Measurements from ENCODE around the gene CD28. TPM values are rescaled to one million over a fixed set of nuclear protein-coding genes. Genes with fewer than 3 reads are reported as not detected.

CD28 gene
- total RNA-seq, 4 donors from 2014 or later, result 0.08 to 1.0 (median 0.15) TPM; not detected in 1

GRCh38 chr2:203690117-203690431, 16.4 kb upstream of the CD28 start:
- H3K27me3 ChIP-seq, result no peaks in the 10 kb centered on the region
- no peak for DNase-seq (ENCODE audit: low spot score in 2 of 2)
- no peak overlapping the region for H3K4me3 ChIP-seq
- no peak overlapping the region for H3K27ac ChIP-seq
- no peaks in the 10 kb centered on the region for H3K9me3 ChIP-seq
- H3K36me3 ChIP-seq, result no peaks in the 10 kb centered on the region
- H3K4me1 ChIP-seq, result peaks cover 41% of the 10 kb centered on the region
- 96% methylated on average over 4 of the region's 4 CpGs for WGBS
- TF ChIP-seq POLR2AphosphoS5 (IDR thresholded peaks at IDR 0.05) (no peak), CTCF (IDR thresholded peaks at IDR 0.05) (no peak), POLR2A (IDR thresholded peaks at IDR 0.05) (no peak), EP300 (IDR thresholded peaks at IDR 0.05) (no peak)

GRCh38 chr2:203690441-203691047, 15.9 kb upstream of the CD28 start:
- no peaks in the 10 kb centered on the region for H3K9me3 ChIP-seq
- H3K27ac ChIP-seq, result no peak overlapping the region
- no peak for DNase-seq (ENCODE audit: low spot score in 2 of 2)
- H3K36me3 ChIP-seq, result no peaks in the 10 kb centered on the region
- WGBS, result 52% methylated on average over 5 of the region's 5 CpGs
- H3K4me3 ChIP-seq, result no peak overlapping the region
- H3K27me3 ChIP-seq, result no peaks in the 10 kb centered on the region
- H3K4me1 ChIP-seq, result peaks cover 37% of the 10 kb centered on the region
- TF ChIP-seq POLR2A (IDR thresholded peaks at IDR 0.05) (no peak), CTCF (IDR thresholded peaks at IDR 0.05) (no peak), EP300 (IDR thresholded peaks at IDR 0.05) (no peak), POLR2AphosphoS5 (IDR thresholded peaks at IDR 0.05) (no peak)

- no peaks in the 10 kb centered on the region for H3K36me3 ChIP-seq
- no peaks in the 10 kb centered on the region for H3K27me3 ChIP-seq
- no peak overlapping the region for H3K4me3 ChIP-seq
- no peak for DNase-seq (ENCODE audit: low spot score in 2 of 2)
- H3K9me3 ChIP-seq, result no peaks in the 10 kb centered on the region
- peaks cover 32% of the 10 kb centered on the region for H3K4me1 ChIP-seq
- no peak overlapping the region for H3K27ac ChIP-seq
- TF ChIP-seq EP300 (IDR thresholded peaks at IDR 0.05) (no peak), POLR2AphosphoS5 (IDR thresholded peaks at IDR 0.05) (no peak), CTCF (IDR thresholded peaks at IDR 0.05) (no peak), POLR2A (IDR thresholded peaks at IDR 0.05) (no peak)
Measured at GRCh38 chr2:203691149-203691548, 15.3 kb upstream of the CD28 start.

- WGBS, result 74% methylated on average over 5 of the region's 5 CpGs
- no peaks in the 10 kb centered on the region for H3K9me3 ChIP-seq
- DNase-seq (ENCODE audit: low spot score in 2 of 2), result no peak
- TF ChIP-seq CTCF (IDR thresholded peaks at IDR 0.05) (no peak), POLR2A (IDR thresholded peaks at IDR 0.05) (no peak), POLR2AphosphoS5 (IDR thresholded peaks at IDR 0.05) (no peak), EP300 (IDR thresholded peaks at IDR 0.05) (no peak)
- H3K4me3 ChIP-seq, result no peak overlapping the region
- H3K27ac ChIP-seq, result no peak overlapping the region
- no peaks in the 10 kb centered on the region for H3K27me3 ChIP-seq
- no peaks in the 10 kb centered on the region for H3K36me3 ChIP-seq
- H3K4me1 ChIP-seq, result peaks cover 25% of the 10 kb centered on the region
Measured at GRCh38 chr2:203692031-203692710, 14.3 kb upstream of the CD28 start.

GRCh38 chr2:203693242-203693879, 13.1 kb upstream of the CD28 start:
- no peak for TF ChIP-seq EP300 (IDR thresholded peaks at IDR 0.05)
- no peak for TF ChIP-seq POLR2AphosphoS5 (IDR thresholded peaks at IDR 0.05)
- TF ChIP-seq POLR2A (IDR thresholded peaks at IDR 0.05), result no peak
- no peak for TF ChIP-seq CTCF (IDR thresholded peaks at IDR 0.05)
- Histone ChIP-seq H3K36me3 (no peaks in the 10 kb centered on the region), H3K9me3 (no peaks in the 10 kb centered on the region), H3K4me3 (no peak overlapping the region), H3K4me1 (peaks cover 15% of the 10 kb centered on the region), H3K27ac (no peak overlapping the region), H3K27me3 (no peaks in the 10 kb centered on the region)
- no peak for DNase-seq (ENCODE audit: low spot score in 2 of 2)
- WGBS, result 92% methylated on average over 6 of the region's 6 CpGs

Data from suprapubic skin (tissue), 4 donors.